ENCODE data around the gene TSTD2.

The TSTD2 gene

GRCh38 chr9:97638666-97639065 lies 5.5 kb upstream of the TSTD2 start:
- TF ChIP-seq RARB (CRISPR knock-in tag; IDR thresholded peaks at IDR 0.05) (no peak), PPARA (CRISPR knock-in tag; IDR thresholded peaks at IDR 0.05; ENCODE audit: borderline replicate concordance) (no peak), TOX (CRISPR knock-in tag; IDR thresholded peaks at IDR 0.05; ENCODE audit: borderline replicate concordance) (no peak), ZNF565 (CRISPR knock-in tag; conservative IDR thresholded peaks at IDR 0.05; ENCODE audit: low read depth) (no peak)
- TF ChIP-seq, protein P1, sequence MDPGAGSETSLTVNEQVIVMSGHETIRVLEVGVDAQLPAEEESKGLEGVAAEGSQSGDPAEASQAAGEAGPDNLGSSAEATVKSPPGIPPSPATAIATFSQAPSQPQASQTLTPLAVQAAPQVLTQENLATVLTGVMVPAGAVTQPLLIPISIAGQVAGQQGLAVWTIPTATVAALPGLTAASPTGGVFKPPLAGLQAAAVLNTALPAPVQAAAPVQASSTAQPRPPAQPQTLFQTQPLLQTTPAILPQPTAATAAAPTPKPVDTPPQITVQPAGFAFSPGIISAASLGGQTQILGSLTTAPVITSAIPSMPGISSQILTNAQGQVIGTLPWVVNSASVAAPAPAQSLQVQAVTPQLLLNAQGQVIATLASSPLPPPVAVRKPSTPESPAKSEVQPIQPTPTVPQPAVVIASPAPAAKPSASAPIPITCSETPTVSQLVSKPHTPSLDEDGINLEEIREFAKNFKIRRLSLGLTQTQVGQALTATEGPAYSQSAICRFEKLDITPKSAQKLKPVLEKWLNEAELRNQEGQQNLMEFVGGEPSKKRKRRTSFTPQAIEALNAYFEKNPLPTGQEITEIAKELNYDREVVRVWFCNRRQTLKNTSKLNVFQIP (CRISPR knock-in tag; IDR thresholded peaks at IDR 0.05; ENCODE audit: borderline replicate concordance, low read depth) = no peak
- TF ChIP-seq, protein P2, sequence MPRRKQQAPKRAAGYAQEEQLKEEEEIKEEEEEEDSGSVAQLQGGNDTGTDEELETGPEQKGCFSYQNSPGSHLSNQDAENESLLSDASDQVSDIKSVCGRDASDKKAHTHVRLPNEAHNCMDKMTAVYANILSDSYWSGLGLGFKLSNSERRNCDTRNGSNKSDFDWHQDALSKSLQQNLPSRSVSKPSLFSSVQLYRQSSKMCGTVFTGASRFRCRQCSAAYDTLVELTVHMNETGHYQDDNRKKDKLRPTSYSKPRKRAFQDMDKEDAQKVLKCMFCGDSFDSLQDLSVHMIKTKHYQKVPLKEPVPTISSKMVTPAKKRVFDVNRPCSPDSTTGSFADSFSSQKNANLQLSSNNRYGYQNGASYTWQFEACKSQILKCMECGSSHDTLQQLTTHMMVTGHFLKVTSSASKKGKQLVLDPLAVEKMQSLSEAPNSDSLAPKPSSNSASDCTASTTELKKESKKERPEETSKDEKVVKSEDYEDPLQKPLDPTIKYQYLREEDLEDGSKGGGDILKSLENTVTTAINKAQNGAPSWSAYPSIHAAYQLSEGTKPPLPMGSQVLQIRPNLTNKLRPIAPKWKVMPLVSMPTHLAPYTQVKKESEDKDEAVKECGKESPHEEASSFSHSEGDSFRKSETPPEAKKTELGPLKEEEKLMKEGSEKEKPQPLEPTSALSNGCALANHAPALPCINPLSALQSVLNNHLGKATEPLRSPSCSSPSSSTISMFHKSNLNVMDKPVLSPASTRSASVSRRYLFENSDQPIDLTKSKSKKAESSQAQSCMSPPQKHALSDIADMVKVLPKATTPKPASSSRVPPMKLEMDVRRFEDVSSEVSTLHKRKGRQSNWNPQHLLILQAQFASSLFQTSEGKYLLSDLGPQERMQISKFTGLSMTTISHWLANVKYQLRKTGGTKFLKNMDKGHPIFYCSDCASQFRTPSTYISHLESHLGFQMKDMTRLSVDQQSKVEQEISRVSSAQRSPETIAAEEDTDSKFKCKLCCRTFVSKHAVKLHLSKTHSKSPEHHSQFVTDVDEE (CRISPR knock-in tag; IDR thresholded peaks at IDR 0.05) = no peak
- TF ChIP-seq, protein P3, sequence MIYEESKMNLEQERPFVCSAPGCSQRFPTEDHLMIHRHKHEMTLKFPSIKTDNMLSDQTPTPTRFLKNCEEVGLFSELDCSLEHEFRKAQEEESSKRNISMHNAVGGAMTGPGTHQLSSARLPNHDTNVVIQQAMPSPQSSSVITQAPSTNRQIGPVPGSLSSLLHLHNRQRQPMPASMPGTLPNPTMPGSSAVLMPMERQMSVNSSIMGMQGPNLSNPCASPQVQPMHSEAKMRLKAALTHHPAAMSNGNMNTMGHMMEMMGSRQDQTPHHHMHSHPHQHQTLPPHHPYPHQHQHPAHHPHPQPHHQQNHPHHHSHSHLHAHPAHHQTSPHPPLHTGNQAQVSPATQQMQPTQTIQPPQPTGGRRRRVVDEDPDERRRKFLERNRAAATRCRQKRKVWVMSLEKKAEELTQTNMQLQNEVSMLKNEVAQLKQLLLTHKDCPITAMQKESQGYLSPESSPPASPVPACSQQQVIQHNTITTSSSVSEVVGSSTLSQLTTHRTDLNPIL (CRISPR knock-in tag; IDR thresholded peaks at IDR 0.05; ENCODE audit: low read depth) = no peak
- peak; percentile 30; the same call in 1 of the 3 replicates for ATAC-seq

- TF ChIP-seq, protein P2 (CRISPR knock-in tag; IDR thresholded peaks at IDR 0.05) = no peak
- TF ChIP-seq ZC3H10 (CRISPR knock-in tag; IDR thresholded peaks at IDR 0.05) (no peak), ISL1 (CRISPR knock-in tag; IDR thresholded peaks at IDR 0.05) (no peak), PPARA (CRISPR knock-in tag; IDR thresholded peaks at IDR 0.05; ENCODE audit: borderline replicate concordance) (no peak), GLIS3 (CRISPR knock-in tag; IDR thresholded peaks at IDR 0.05) (no peak), TOX (CRISPR knock-in tag; IDR thresholded peaks at IDR 0.05; ENCODE audit: borderline replicate concordance) (no peak), ZNF8 (CRISPR knock-in tag; IDR thresholded peaks at IDR 0.05) (no peak), CSDC2 (CRISPR knock-in tag; IDR thresholded peaks at IDR 0.05) (no peak), ZNF565 (CRISPR knock-in tag; conservative IDR thresholded peaks at IDR 0.05; ENCODE audit: low read depth) (no peak), CSRNP3 (CRISPR knock-in tag; IDR thresholded peaks at IDR 0.05) (no peak), ZNF70 (CRISPR knock-in tag; IDR thresholded peaks at IDR 0.05) (no peak), BACH2 (CRISPR knock-in tag; IDR thresholded peaks at IDR 0.05; ENCODE audit: borderline replicate concordance) (no peak)
- TF ChIP-seq, protein P1 (CRISPR knock-in tag; IDR thresholded peaks at IDR 0.05; ENCODE audit: borderline replicate concordance, low read depth) = no peak
- TF ChIP-seq, protein P3 (CRISPR knock-in tag; IDR thresholded peaks at IDR 0.05; ENCODE audit: low read depth) = no peak
- no peak for ATAC-seq
These were observed 3.7 kb upstream of the TSTD2 start for GRCh38 chr9:97636903-97637302.
